RWPE2 (cell line): ENCODE data around the gene KIF19.
"Not testable (repeated sequence)": the region's sequence is repeated elsewhere in the genome, so short reads cannot be mapped to it uniquely, and the experiment has no call there.

Experiments
- ATAC-seq: fragments of 200-7000 bp; cut with Tn5 transposase; 3 replicates; pipeline ENCODE4 v1.9.1; 2021; ENCODE audit warnings: low read depth
- DNase-seq: peaks from one replicate; pipeline ENCODE4 v3.0.0-alpha.2; 2020; ENCODE audit warnings: low spot score
- H3K27ac ChIP-seq: fragments of 450-650 bp; 2 replicates; pipeline ENCODE4 v1.5.1; 2017; ENCODE audit warnings: mild to moderate bottlenecking; ENCODE audit not compliant: poor library complexity, severe bottlenecking
- H3K27me3 ChIP-seq: fragments of 250-450 bp; sonication (Bioruptor Pico); 2 replicates; pipeline ENCODE4 v1.5.1; 2021; ENCODE audit warnings: mild to moderate bottlenecking, moderate library complexity; ENCODE audit not compliant: insufficient read depth, poor library complexity, severe bottlenecking
- H3K36me3 ChIP-seq: fragments of 250-450 bp; sonication (Bioruptor Pico); 2 replicates; pipeline ENCODE4 v1.5.1; 2020; ENCODE audit warnings: low read depth, mild to moderate bottlenecking, moderate library complexity
- H3K4me1 ChIP-seq: fragments of 250-450 bp; sonication (Bioruptor Pico); 2 replicates; pipeline ENCODE4 v1.5.1; 2021; ENCODE audit warnings: mild to moderate bottlenecking, moderate library complexity; ENCODE audit not compliant: insufficient read depth, poor library complexity, severe bottlenecking
- H3K4me3 ChIP-seq: fragments of 250-450 bp; sonication (Bioruptor Pico); 2 replicates; pipeline ENCODE4 v1.5.1; 2021; ENCODE audit warnings: mild to moderate bottlenecking, moderate library complexity; ENCODE audit not compliant: severe bottlenecking
- H3K9me3 ChIP-seq: fragments of 250-450 bp; sonication (Bioruptor Pico); 2 replicates; pipeline ENCODE4 v1.5.1; 2021; ENCODE audit warnings: mild to moderate bottlenecking, moderate library complexity; ENCODE audit not compliant: severe bottlenecking
- TF ChIP-seq, protein P1 (sequence below): fragments of 450-650 bp; IDR thresholded peaks from one replicate; pipeline ENCODE4 v1.5.1; 2017; ENCODE audit warnings: mild to moderate bottlenecking, moderate library complexity; ENCODE audit not compliant: poor library complexity, severe bottlenecking

The KIF19 gene

DNA sequence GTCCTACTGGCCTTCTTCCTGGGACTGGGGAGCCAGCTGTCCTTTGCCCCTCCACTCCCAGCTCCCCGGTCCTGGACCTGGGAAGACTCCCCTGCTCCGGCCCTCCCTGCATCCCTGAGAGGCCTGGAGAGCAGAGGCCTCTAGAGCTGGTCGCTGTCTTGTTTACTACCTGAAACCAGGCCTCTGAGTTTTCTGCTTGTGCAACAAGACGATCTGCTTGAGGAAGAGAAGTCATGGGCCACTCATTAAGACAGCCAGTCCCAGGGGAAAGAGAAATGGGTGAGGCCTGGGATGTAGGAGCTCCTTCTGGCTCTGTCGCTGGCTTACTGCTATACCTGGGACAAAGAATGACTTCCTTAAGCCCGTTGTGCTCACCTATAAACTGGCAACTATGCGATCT is 76.0 kb downstream of the KIF19 start:
- H3K4me3 ChIP-seq: no peak overlapping the region
- TF ChIP-seq, protein P1, sequence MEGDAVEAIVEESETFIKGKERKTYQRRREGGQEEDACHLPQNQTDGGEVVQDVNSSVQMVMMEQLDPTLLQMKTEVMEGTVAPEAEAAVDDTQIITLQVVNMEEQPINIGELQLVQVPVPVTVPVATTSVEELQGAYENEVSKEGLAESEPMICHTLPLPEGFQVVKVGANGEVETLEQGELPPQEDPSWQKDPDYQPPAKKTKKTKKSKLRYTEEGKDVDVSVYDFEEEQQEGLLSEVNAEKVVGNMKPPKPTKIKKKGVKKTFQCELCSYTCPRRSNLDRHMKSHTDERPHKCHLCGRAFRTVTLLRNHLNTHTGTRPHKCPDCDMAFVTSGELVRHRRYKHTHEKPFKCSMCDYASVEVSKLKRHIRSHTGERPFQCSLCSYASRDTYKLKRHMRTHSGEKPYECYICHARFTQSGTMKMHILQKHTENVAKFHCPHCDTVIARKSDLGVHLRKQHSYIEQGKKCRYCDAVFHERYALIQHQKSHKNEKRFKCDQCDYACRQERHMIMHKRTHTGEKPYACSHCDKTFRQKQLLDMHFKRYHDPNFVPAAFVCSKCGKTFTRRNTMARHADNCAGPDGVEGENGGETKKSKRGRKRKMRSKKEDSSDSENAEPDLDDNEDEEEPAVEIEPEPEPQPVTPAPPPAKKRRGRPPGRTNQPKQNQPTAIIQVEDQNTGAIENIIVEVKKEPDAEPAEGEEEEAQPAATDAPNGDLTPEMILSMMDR: no peak
- ATAC-seq (no peak), DNase-seq (no peak)
- no peaks in the 10 kb centered on the region for H3K9me3 ChIP-seq
- H3K27me3 ChIP-seq: no peaks in the 10 kb centered on the region
- no peaks in the 10 kb centered on the region for H3K36me3 ChIP-seq
- H3K27ac ChIP-seq: no peak overlapping the region
- no peaks in the 10 kb centered on the region for H3K4me1 ChIP-seq

DNA sequence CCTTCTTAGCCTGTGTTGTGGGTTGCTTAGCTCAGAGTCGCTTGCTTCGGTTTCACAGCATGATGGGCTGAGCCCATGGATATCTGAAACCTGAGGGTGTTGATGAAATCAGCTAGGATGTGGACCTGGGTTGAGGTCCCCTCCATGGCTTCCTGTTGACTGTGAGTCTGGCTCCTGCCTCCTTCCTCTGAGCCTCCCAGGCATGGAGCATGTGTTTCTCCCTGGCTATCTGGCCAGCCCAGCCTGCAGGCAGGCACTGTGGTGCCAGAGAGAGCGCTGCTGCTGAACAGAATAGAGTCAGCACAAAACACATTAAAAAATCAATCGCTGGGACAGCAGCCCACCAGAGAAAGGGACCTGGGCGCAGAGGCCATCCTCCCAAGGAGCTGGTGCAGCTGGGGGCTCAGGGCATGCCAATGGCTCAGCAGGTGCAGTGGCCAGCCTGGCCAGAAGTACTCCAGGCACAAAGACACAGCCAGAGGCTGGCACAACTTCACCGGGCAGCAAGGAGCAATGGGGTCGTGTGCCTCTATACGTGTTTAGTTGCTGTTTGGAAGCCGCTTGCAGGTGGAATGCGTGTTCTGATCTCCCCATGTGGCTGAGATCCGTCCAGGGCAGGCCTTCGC is 77.6 kb downstream of the KIF19 start:
- Histone ChIP-seq H3K27ac (no peak overlapping the region), H3K9me3 (no peaks in the 10 kb centered on the region), H3K27me3 (no peaks in the 10 kb centered on the region), H3K36me3 (no peaks in the 10 kb centered on the region), H3K4me3 (no peak overlapping the region), H3K4me1 (no peaks in the 10 kb centered on the region)
- ATAC-seq (no peak), DNase-seq (no peak)
- TF ChIP-seq, protein P1: no peak

DNA sequence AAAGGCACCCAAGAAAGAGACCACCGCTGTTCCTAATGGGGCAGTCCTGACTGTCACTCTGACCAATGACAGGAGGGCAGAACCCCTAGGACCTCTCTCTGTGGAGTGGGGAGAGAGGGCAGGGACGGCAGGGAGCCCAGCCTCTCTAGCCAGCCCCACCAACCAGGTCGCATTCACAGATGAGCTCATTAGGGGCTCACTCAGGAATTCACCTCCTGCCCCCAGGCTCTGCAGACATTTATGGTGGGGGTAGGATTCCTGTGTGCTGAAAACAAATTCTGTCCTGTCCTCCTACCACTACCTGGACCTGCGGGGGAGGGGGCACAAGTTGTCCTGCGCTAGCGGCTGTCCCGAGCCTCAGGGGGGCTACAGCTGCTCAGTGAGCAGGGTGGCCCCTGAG is 78.2 kb downstream of the KIF19 start:
- no peak for ATAC-seq
- no peaks in the 10 kb centered on the region for H3K27me3 ChIP-seq
- H3K4me1 ChIP-seq: no peaks in the 10 kb centered on the region
- TF ChIP-seq, protein P1: no peak
- no peak for DNase-seq
- H3K36me3 ChIP-seq: no peaks in the 10 kb centered on the region
- no peak overlapping the region for H3K27ac ChIP-seq
- H3K9me3 ChIP-seq: no peaks in the 10 kb centered on the region
- H3K4me3 ChIP-seq: no peak overlapping the region

DNA sequence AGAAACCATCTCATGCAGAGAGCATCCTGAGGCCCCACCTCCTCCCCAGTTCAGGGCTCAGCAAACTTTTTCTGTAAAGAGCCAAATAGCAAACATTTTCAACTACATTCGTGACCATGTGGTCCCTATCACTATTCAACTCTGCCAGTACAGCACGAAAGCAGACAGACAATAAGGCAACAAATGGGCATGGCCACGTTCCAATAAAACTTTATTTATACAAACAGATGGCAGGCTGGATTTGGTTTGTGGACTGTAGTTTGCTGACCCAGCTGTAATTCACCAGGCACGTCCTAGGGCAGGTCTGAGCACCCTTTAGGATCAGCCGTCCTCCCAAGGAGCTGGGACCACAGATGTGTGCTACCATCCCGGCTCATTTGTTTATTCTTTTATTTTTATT is 78.8 kb downstream of the KIF19 start:
- Histone ChIP-seq H3K9me3 (no peaks in the 10 kb centered on the region), H3K27me3 (no peaks in the 10 kb centered on the region), H3K4me3 (no peak overlapping the region), H3K27ac (no peak overlapping the region), H3K36me3 (no peaks in the 10 kb centered on the region), H3K4me1 (no peaks in the 10 kb centered on the region)
- TF ChIP-seq, protein P1: no peak
- ATAC-seq: no peak
- DNase-seq: no peak

DNA sequence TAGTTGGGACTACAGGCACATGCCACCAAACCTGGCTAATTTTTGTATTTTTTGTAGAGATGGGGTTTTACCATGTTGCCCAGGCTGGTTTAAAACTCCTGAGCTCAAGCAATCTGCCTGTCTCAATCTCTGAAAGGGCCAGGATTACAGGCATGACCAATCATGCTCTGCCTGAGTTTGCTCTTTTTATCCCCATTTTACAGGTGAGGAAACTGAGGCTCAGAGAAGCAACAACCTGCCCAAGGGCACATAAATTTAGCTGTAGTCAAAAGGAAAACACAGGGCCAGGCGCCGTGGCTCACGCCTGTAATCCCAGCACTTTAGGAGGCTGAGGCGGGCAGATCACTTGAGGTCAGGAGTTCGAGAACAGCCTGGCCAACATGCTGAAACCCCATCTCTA is 79.3 kb downstream of the KIF19 start:
- DNase-seq, H3K4me1 ChIP-seq, H3K36me3 ChIP-seq, H3K9me3 ChIP-seq, H3K27ac ChIP-seq, H3K27me3 ChIP-seq, H3K4me3 ChIP-seq, ATAC-seq: not testable (repeated sequence)
